ENCODE measurements around the gene ZNF385A.

GRCh38 chr12:54330442-54330841 lies 54.1 kb downstream of the ZNF385A start:
- TF ChIP-seq CTCF (IDR thresholded peaks at IDR 0.05; ENCODE audit: low read length) (no peak), EZH2 (IDR thresholded peaks at IDR 0.05; ENCODE audit: borderline replicate concordance, low read length) (no peak)
